Activated CD8-positive, alpha-beta memory T cell treated with anti-CD3 and anti-CD28 coated beads, Interleukin-2, amount 50 U/mL, for 1 hour (primary cell): ENCODE data around the gene KLHL21.
"Not testable (repeated sequence)": the region's sequence is repeated elsewhere in the genome, so short reads cannot be mapped to it uniquely, and the experiment has no call there.

Source experiments
- DNase-seq: peaks from one replicate; pipeline ENCODE4 v3.0.0-alpha.2; 2020; ENCODE audit errors: extremely low read depth

The KLHL21 gene, protein sequence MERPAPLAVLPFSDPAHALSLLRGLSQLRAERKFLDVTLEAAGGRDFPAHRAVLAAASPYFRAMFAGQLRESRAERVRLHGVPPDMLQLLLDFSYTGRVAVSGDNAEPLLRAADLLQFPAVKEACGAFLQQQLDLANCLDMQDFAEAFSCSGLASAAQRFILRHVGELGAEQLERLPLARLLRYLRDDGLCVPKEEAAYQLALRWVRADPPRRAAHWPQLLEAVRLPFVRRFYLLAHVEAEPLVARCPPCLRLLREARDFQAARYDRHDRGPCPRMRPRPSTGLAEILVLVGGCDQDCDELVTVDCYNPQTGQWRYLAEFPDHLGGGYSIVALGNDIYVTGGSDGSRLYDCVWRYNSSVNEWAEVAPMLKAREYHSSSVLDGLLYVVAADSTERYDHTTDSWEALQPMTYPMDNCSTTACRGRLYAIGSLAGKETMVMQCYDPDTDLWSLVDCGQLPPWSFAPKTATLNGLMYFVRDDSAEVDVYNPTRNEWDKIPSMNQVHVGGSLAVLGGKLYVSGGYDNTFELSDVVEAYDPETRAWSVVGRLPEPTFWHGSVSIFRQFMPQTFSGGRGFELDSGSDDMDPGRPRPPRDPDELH

GRCh38 chr1:6602669-6603237 lies at the start of gene KLHL21:
Gene KLHL21 (minus strand): TSS chr1:6602869. CDS start chr1:6602817, 52 bp downstream.
- peak; percentile 55 for DNase-seq

DNA sequence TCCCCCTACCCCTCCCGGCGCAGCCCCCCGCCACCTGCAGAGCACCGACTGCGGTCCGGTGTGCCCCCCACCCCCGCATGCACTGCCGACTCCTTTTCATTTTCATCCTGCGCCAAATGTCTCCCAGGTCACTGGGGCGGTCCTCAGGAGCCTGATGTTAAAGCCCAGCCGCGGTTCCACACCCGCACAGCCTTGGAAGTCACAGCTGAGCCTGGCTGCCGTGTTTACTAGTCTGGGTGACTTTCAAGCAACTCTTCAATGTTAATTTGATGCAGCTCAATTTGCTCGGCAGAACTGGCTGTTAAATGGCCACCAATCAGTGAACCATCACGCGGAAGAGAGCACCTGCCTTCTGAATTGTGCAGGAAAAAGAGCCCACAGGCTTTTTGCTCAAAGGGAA lies 49.2 kb upstream of the KLHL21 start:
- no peak for DNase-seq

GRCh38 chr1:6648556-6648955 lies 45.9 kb upstream of the KLHL21 start:
- DNase-seq: no peak

GRCh38 chr1:6646499-6647148 lies 44.0 kb upstream of the KLHL21 start:
- DNase-seq: no peak

DNA sequence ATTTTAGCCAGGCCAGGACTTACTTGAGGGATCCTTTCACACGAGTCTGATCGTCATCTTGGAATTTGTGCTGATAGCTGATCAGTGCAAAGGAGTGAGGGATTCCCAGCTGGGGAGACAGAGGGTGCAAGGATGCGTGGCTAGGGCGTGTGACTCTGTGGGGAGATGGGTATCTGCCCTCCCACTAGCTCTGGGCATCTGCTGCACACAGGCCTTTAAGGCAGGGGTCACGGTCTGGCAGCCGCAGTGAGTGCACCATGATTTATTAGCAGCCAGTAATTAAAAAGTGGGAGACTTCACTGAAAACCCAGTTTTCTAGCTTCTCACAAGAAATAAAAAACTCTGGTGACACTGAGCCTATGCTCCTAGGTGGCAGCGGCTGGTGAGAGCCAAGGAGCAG lies 42.3 kb upstream of the KLHL21 start:
- DNase-seq: no peak

- DNase-seq: not testable (repeated sequence)
Observed at GRCh38 chr1:6640867-6641266, 38.2 kb upstream of the KLHL21 start.

- DNase-seq: no peak
Observed at GRCh38 chr1:6638226-6638625, 35.6 kb upstream of the KLHL21 start.

DNA sequence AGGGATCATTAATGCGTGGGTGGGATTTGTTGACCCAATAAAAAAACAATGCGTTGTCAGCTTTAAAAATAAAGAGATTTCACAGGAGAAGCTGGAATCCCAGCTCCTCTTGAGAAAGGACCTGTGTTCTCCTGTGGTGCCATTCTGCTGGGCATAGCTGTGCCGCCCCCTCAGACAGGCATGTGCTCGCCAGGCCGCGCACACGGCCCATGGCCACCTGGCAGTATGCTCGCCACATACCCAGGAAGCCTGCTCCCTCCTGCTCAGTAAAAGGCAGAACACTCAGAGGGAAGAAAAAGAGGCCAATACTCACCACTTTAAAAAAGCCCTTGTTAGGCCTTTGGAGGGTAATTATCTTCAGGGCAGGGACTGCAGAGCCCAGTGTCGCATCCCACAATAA lies 35.1 kb upstream of the KLHL21 start:
- no peak for DNase-seq

GRCh38 chr1:6636778-6637177 lies 34.1 kb upstream of the KLHL21 start:
- DNase-seq: not testable (repeated sequence)

- no peak for DNase-seq
Observed at GRCh38 chr1:6635910-6636760, 33.5 kb upstream of the KLHL21 start.

GRCh38 chr1:6635161-6635909 lies 32.7 kb upstream of the KLHL21 start:
- no peak for DNase-seq

DNA sequence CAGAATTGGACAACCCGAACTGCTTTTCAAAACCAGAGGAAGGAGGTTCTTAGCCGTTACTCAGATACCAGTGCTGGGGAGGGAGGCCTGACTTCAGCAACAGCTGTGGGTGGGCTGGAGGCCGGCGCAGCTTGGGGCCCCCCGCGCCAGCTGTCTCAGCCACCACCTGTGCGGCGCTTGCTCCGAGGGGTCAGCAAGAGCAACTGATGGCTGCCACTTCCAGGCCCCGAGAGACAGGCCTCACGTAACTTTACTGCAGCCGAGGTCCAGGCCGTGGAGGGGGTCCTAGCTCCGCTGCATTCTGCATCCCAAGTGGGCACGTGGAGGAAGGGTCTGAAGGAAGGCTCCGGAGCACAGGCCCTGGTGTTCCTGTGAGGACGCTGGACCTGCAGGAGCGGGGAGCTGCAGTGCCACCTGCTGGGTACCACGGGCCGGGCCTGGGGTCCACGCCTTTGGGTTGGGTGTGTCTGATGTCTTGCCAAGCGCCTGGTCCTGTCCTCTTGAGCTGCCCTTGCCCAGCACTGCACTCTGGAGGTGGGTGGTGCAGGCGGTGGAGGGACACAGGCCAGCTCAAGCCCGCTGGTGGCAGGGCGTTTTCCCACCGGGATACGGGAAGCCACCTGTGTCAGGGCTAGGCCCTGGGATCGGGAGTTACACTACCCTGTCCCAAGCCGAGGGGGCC lies 31.8 kb upstream of the KLHL21 start:
- no peak for DNase-seq

DNA sequence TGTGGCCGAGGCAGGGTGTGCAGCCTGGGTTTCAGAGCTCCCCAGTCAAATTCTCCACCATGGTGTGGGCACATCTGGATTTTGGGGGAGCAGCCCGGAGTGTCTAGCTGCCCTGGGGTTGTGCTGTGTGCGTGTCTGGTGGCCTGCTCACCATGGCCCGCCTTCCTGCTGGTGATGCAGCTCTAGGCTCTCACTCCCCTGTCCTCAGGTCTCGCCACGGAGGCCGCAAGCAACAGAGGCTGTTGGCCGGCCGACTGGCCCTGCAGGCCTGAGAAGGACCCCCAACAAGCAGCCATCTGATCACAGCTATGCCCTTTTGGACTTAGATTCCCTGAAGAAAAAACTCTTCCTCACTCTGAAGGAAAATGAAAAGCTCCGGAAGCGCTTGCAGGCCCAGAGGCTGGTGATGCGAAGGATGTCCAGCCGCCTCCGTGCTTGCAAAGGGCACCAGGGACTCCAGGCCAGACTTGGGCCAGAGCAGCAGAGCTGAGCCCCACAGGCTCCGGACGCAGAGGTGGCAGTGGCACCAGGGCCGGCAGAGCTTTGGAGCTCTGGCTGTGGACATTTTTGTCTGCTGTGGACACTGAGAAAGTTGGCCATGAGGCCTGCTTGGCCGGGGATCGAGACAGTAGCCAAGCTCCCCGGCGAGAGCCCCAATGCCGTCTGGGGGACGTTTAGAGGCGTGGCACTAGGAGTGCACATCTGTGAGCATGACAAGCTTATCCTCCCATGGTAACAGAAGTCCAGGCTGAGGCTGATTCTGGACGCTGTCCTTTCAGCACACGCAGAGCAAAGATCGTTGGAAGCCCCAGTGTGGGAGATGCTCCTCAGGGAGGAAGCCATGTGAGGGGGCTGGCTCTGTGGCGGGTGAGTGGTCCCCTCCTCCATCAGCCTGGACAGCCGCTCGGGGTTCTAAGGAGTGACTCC lies 30.2 kb upstream of the KLHL21 start:
- DNase-seq: no peak

- no peak for DNase-seq
Observed at GRCh38 chr1:6631058-6631457, 28.4 kb upstream of the KLHL21 start.

- no peak for DNase-seq
Observed at GRCh38 chr1:6630027-6630426, 27.4 kb upstream of the KLHL21 start.

DNA sequence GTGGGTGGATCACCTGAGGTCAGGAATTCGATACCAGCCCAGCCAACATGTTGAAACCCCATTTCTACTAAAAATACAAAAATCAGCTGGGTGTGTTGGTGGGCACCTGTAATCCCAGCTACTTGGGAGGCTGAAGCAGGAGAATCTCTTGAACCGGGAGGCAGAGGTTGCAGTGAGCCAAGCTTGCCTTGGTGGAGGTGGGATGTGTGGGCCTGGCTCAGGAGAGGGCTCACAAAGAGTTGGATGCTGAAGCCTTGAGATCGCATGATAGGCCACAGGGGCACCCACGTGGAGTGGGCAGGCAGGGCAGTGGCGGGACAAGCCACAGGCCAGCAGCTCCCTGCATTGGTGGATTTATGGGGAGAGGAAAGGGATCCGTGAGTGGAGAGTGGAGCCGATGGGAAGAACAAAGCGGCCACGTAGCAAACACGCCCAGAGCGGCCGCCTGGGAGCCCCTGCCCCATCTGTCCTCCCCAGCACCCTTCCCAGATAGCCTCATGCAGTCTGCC lies 26.4 kb upstream of the KLHL21 start:
- no peak for DNase-seq

DNA sequence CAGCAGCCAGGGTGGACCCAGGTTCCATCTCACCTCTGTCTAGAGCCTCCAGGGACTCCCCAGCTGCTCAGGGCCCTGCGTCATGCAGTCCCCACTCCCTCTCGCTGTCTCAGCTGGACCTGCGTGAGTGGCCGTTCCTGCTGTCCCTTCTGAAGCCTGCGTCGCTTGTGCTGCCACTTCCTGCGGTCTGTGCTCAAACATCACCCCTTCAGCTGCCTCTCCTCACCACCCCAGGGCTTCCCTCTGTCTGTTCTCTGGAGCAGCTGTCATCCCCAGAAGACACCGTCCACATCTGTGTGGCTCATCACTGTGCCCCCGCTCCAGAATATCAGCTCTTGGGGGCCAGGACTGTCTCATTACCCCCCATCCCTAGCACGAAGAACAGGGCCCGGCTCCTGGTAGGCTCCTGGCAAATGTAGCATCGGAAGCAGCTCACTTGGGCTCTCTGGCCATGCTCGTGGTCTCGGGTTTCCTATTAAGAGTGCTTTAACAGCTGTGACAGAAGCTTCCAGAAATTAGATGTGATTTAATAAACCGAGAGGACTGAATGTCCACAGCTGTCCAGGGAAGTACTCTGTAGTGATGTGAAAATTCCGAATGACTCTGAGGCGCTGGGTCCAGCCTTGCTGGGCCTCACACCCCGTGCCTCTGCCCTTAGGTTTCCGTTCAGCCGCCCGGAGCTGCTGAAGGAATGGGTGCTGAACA lies 25.3 kb upstream of the KLHL21 start:
- DNase-seq: no peak

GRCh38 chr1:6627031-6627430 lies 24.4 kb upstream of the KLHL21 start:
- no peak for DNase-seq
